GM19324 (cell line): Measurements from ENCODE around the gene RNF26.

Source experiments
- ATAC-seq: cut with Tn5 transposase; IDR thresholded peaks from one replicate; pipeline ENCODE4 v1.9.1; 2021; ENCODE audit warnings: mild to moderate bottlenecking, moderate library complexity; ENCODE audit not compliant: unreplicated experiment, low FRiP score

RNF26 gene

DNA sequence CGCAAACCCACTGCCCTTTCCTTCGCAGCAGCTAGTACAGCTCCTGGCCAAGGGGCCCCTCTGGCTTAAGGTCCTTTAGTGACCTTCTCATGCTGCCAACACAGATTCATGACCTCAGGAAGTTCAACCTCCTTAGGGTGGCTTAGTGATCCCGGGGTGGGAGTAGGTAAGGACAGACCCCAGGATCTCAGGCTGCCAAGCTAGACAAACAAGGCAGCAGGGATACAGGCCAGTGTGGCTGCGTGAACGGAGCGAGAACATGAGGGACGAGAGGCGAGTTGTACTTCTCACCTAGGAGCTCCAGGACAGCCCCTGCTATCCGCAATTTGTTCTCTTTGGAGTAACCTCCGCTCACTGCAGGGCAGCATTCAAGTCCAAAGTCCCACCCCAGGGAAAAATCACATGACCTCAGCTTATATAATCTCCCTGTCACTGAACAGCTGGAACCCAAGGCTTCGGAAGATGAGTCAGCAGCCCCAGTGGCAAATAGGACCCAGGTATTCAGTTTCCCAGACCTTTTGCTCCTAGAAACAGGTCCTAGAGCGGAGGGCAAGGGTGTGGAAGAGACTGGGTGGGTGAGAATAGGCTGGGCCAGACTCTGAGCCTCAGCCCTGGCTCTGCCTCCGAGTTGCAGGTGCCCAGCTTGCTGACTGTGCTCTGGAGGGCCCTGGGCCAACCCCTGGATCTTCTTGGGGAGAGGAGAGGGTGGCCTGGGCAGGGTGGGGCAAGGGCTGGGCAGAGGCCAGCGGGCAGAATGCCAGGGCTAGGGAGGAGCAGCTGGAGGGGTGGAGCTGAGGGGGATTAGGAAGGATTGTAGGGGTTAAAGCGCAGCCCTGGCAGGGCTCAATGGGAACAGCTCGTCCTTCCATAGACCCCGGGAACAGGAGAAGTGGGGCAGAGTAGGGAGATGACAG lies 34.1 kb downstream of the RNF26 start:
- ATAC-seq, result no peak

DNA sequence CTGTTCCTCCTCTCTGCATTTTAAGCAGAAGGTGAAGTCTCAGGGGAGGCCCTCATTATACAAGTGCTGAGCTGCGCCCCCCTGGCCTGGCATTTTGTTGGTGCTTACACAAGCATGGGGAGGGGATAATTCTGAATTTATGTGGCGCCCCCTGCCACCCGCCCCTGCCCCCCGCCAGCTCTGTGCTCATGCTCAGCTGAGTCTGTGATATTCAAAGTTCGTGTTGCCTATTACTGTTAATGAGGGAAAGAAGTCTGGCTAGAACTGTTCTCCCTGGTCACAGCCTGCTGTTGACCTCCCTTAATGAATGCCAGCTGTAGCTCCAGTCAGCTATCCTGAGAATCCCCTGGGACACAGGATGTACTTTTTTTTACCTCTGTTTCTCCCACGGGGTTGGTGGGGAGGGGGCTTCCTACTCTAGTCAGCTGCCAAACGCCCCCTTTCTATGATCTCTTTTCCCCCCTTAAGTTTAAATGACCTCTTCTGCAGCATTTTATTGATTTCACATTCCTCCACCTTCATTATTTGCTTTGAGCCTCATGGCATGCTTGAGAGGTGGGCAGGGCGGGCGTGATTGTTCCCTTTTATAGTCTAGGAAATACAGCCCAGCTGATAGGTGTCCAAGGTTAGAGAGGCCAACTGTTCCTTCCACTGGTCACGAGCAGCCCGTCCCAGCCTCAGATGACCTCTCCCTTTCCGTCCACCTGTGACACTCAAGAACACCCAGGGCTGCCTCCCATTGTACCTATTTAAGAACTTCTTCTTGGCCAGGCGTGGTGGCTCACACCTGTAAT lies 35.0 kb downstream of the RNF26 start:
- no peak for ATAC-seq

DNA sequence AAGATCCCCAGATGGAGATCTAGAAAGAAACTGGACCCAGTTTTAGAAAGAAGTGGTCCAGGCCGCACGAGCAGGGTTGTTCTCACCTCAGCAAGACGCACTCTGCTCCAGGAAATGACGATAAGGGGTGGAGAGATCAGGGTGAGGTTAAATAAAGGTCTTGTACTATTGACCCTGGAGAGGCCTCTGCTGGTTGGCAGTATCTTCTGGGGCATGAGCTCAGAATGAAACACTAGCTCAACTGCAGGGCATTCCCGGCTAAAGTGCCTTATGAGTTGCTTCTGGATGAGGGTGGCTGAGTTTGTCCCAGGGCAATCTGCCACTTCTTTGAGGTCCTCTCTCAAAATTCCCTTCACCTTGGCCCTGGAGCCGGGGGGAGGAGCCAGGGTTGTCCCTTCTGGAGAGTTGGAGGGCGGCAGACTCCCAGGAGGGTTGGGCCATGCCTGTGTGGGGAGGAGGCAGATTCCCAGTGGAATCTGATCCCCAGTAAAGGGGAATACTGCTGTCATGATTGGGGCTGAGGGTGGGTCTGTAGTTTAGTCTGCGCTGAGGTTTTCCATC lies 36.2 kb downstream of the RNF26 start:
- no peak for ATAC-seq

DNA sequence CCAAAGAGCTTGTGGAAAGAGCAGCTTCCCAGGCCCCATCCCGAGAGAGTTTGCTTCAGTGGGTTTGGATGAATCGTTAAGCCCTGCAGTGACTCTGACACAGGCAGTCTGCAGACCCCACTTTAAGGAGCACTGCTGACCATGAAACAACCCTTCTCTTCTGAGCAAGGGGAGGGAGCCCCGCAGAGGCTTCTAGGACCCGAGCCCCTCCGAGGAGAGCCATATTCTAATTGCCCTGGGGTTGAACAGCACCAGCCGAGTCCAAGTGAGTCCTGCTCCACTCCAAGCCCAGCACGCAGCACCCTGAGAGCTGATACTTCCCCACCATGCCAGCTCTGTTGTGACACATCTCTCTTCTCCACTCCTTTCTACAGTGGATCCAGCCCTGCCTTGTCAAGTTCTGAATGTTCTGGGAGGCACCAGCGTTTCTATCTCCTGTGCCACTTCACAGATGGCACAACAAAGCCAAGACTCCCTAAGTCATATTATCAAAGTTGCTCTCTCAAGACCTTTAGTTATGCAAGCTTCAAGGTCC lies 36.8 kb downstream of the RNF26 start:
- ATAC-seq, result no peak

DNA sequence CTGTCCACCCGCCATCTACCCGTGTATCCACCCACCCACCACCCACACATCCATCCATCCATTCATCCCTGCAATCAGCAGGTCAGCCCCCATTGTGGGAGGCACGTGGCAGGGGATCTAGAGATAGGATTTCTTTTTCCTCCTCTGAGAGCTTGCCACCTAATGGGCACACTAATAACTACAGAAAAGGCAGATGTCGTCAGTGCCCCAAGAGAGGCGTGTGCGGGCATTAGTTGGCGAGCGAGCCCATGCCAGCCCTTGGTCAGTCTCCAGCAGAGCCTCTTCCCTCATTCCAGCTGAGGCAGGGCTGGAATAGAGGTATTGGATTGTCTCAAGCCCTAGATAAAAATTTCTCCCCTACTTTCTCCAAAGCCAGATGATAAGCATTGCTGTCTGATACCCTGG lies 37.5 kb downstream of the RNF26 start:
- ATAC-seq, result no peak

DNA sequence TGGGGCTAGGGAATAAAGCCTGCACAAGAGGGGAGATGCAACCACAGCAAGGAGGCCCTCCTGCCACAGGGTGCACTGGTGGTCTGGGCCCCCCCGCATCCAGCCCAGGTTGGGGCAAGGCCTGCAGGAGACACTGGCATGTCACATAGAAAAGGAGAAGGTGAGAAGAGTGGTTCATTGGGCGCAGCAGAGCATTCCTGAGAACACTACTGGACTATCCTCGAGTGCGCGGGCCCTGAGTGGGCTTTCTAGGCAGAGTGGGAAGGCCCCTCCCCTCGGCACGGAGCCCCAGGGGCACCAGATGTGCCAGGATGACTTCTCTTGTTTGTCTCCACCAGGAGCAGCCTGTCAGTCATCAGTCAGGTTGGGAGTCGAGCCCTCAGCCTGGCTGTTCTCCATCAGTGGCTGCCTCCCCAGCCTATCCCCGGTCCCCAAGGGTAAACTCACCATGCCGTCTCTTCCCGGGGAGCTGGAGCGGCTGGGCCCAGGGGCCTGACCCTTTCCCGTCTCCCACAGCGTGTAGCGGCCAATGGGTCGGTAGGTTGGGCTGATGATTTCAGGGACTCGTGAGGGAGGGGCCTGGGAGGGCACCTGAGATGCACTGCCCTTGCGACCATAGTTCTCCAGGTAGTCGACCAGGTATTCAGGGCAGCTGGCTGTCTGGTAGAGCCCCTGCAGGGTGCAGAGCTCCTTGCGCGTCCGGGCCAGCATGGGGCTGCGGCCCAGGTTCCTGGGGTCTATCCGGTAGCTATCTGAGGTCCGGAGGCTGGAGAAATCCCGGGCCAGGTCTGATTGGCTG lies 38.1 kb downstream of the RNF26 start:
- no peak for ATAC-seq

DNA sequence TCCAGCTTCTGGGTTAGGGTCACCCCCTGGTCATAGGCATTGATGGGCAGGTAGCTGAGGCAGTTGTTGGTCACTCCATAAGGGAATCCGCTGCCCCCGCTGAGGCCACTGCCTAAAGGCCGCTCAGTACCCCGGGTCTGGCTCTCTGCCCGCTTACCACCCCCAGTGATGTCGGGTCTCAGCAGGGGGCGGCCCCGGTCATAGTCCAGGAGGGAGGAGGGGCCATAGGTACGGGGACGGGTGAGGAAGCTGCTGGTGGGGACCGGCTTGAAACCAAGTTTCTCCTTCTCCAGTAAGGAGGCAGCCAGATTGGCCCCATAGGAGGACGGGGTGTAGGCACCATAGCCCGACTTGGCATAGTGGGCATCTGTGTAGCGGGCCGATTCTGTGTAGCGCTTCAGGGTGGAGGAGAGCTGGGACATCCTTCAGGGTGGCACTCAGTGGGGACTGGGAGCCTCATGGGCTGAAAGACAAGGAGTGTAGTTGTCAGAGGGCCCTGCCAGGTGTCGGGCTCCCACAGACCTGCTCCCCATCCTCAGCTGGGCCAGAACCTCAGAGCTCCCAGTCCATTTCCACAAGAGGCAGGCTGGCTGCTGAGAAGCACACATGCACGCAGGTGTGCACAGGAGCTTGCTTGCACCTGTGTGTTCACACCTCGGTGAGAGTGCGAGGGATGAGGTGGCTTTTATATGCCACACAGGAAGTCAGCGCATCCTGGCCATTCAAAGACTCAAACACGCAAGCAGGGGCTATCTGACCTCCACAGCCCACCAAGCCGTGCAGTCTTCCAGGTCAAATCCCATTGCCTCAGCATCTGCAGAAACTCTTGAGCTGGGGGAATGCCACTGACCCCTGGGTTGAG lies 39.0 kb downstream of the RNF26 start:
- no peak for ATAC-seq

DNA sequence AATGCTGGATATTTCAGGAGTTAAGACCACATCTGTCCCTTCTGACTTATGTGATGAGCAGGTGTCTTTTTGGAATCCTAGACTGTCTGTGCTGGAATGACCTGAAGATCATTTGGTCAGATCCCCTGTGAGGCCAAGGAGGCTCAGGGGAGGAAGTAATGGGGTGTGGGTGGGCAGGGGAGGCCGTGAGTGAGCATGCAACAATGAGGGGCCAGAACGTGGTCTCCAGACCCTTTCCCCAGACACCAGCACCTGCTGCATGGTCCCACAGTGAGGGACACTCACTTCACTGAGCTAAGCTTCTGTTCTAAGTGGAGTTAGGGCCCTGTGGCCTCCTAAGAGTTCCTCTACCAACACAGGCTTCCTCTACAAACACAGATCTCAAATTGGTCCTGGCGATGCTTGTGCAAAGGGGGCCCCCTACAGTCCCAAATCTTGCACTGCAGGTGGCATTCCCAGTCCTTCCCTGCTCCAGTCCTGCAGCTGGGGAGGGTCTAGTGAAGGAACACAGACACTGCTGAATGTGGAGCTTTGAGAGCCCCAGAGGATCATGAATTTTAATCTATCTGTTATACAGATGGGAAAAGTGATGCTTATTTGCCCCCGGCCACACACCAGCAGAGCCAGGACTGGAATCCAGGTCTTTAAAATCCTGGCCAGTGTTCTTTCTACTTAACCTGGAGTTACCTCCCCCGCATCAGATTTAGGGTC lies 39.7 kb downstream of the RNF26 start:
- ATAC-seq, result no peak

DNA sequence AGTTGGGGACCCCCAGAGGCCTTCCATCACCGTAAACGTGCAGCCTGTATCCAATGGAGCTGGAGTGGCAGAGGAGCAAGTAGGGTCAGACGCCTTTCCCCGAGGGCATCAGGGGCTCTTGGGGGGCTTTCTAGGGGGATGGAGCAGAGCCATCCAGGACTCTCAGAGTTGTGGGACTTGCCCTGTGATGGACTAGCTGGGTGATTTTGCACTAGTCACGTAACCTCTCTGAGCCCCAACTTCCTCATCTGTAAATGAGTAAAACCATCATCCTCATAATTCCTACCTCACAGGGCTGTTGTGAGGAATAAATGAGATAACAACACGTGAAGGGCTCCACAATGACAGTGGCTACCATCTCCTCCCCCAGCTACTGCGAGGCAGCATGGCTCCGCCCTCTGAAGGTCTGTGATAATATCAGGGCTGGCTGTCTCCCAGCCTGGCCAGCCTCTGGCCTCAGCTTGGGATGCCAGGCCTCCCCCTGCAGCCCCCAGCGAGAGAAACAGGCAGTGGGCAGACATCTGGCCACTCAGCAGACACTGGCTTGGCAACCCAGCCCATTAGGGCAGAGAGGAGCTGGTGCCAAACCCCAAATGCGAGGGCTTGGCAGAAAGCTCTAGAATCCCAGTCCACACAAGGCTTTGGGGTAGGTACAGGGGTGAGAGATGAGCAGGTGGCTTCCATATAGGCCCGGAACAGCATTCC lies 40.5 kb downstream of the RNF26 start:
- ATAC-seq, result no peak

DNA sequence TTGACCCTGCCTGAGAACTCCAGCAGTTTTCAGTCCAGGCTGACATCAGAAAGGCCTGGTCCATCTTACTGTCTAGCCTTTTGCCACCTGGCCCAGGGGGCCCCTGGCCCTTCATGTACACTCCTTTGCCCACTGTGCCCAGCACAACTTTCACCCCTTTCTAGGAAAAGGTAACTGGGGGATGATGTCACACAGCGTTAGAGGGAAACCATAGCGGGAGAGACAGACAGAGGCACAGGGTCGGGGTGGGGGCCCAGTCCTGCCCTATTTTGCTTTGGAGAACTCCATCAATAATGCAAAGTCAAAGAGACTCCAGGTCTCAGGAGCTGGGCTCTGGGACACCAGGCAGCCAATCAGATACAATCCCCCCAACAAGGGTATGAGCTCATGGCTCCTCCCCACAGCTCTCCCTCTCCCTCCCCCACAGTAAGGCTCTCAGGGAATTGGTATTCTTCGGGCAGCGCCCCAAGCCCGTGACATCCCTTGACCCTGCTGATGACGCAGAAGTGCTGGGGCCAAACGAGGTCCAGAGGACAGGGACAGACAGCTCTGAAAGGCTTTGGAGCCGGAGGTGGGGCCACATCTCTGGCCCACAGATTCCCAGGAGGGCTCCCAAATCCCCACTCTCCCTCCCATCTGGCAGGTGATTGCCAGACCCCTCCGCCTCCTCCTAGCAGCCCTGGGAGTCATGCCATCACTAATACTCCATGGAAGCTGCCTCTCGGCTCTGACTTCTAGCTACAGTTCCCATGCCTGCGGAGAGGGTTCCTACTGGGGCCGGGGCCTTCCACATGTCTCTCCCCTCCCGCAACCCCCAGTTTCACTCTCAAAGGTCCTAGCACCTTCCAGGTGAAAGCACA lies 41.2 kb downstream of the RNF26 start:
- no peak for ATAC-seq

DNA sequence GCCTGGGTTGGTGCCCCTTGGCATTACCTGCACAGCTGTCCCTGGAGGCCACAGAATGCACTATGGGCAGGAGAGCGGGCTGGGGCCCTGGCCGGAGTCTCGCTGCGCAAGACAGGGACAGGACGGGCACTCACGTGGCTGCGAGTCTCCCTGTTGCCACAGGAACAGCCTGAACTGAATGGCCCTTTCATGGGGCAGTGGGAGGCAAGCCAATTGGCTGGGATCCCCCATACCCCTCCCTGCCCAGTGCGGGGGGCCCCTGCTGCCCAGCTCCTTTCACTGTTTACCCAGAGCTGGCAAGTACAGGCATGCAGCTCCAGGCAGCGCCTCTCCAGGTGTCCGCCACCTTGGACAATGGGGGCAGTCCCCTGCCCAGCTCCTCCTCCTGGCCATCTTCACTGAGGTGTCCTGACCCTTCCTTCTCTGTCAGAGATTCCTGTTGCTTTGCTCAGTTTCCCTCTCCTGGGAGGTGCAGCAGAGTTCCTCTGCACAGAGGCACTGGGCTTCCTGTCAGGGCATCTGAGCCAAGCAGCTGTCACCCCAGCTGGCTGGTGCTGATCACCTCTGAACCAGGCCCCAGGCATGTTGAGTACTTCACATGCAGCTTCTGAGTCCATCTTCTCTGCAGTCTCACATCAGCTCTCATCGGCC lies 42.0 kb downstream of the RNF26 start:
- ATAC-seq, result no peak

DNA sequence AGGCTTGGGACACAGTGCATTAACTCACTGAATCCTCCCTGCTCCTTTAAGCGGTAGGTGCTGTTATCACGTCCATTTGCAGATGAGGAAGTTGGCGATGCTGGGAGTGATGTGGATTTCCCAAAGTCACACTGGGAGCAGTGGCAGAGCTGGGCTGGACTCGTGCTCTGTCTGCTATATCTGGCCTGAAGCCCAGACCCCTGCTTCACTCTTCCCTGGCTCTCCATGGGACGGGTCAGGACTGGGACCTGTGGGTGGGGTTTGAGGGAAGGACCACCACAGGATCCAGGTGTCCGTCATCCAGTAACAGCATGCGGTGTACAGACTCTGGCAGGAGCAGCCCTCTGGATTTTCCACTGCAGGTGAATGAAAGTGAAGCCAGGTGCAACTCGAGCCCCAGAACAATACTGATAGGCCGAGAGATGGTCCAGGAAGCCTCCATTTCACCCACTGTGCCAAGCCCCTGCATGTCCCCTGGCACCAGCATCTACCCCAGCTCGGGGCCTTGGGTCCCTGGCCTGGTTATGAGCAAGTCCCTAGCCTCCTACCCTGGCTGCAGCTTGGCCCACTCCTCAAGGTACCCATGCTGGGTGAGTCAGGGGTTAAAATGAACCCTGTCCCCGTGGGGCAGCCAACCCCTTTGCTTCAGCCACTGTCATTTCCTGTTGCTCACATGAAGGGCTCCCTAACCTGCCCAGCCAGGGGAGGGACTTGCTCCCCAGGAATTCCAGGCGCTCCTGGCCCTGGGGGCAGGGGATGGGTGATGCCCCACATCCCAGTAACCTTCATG lies 43.0 kb downstream of the RNF26 start:
- no peak for ATAC-seq

DNA sequence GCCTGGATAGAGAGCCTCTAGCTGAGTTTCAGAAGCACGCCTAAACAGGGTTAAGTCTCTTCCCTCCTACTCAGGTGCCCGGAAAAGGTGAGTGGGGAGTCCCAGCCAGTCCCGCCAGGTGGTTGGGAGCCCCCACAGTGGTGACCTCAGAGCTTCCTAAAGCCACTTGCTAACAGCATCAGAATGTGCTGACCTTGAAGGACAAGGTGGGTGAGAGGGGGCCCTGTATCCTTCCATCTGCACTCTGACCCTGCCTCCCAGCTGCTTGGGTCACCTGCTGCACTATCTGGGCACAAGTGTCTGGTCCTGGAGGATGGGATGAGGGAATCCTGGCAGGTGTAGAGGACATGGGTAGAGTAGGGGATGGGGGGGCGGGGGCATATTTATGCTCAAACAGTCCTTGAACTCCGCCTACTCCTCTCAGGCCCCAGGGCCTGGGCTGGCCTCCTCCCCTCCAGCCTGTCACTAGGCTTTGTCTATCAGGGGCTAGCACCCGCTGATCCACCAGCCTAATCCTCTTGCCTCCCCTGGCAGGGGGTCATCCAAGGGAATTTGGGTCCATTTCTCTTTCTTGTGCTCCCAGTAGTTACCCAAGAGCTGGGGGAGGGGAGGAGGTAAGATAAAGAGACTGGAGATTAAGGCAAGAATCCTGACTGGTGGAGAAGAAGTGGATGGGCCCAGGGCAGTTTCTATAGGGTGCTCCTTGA lies 43.8 kb downstream of the RNF26 start:
- ATAC-seq, result no peak

DNA sequence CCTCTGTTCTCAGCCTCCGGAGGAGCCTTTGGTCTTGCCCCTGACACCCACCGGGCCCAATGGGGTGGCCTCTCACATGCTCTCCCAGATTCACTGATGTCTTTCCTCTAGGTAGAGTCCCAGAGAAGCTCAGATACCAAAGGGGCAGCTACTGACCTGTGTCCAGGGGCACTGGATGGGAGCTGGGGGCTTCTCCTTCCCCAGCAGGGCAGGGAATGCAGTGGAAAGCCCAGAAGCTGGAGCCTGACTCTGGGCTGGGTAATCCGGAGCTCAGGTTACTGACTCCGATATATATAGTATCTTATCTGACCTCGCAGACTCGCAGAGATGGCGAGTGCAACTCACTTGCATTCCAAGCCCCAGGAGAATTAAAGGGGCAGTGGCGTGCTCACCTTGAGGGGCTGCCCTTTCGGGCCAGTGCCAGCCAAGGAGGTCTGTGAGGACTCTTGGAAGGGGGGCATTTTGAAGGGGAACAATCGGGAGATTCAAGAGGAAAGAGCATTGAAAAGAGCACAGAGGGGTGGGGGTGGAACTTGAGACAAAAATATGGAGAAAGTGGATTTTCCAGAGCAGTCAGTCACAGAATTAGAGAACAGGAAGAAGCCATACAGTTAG lies 44.6 kb downstream of the RNF26 start:
- ATAC-seq, result no peak
